Nephron (organoid): ENCODE results near the gene CFI.

Experiments
- H3K27ac Mint-ChIP-seq, 3 experiments: 2 replicates each; pipeline ENCODE4 v1.8.0; 2020; ENCODE audit warnings: mixed read lengths in 3 of 3, mild to moderate bottlenecking in 2 of 3, moderate library complexity in 1 of 3
- H3K27me3 Mint-ChIP-seq: 2 replicates; pipeline ENCODE4 v1.8.0; 2021; ENCODE audit warnings: low read depth, mild to moderate bottlenecking, moderate library complexity, mixed read lengths
- H3K36me3 Mint-ChIP-seq: 2 replicates; pipeline ENCODE4 v1.8.0; 2020; ENCODE audit warnings: low read depth, mixed read lengths
- H3K4me1 Mint-ChIP-seq: 2 replicates; pipeline ENCODE4 v1.8.0; 2020; ENCODE audit warnings: mixed read lengths
- H3K4me3 Mint-ChIP-seq, 3 experiments: 2 replicates each; pipeline ENCODE4 v1.8.0; 2020; ENCODE audit warnings: mild to moderate bottlenecking in 3 of 3, mixed read lengths in 3 of 3, moderate library complexity in 2 of 3
- H3K9me3 Mint-ChIP-seq: 2 replicates; pipeline ENCODE4 v1.8.0; 2020; ENCODE audit warnings: mixed read lengths
- TF ChIP-seq, protein P1 (sequence below), 3 experiments: fragments of 200-600 bp; sonication (generic); IDR thresholded peaks; one replicate each; pipeline ENCODE4 v1.5.0; 2021; ENCODE audit warnings: antibody characterized with exemption in 3 of 3; ENCODE audit not compliant: unreplicated experiment in 3 of 3

Gene CFI

GRCh38 chr4:109818268-109818667 is 16.5 kb upstream of the CFI start:
- peaks cover 47% of the 10 kb centered on the region for H3K36me3 Mint-ChIP-seq
- no peak overlapping the region for H3K27ac Mint-ChIP-seq
- no peaks in the 10 kb centered on the region for H3K9me3 Mint-ChIP-seq
- H3K4me1 Mint-ChIP-seq, result peaks cover 23% of the 10 kb centered on the region
- no peaks in the 10 kb centered on the region for H3K27me3 Mint-ChIP-seq
- TF ChIP-seq, protein P1, sequence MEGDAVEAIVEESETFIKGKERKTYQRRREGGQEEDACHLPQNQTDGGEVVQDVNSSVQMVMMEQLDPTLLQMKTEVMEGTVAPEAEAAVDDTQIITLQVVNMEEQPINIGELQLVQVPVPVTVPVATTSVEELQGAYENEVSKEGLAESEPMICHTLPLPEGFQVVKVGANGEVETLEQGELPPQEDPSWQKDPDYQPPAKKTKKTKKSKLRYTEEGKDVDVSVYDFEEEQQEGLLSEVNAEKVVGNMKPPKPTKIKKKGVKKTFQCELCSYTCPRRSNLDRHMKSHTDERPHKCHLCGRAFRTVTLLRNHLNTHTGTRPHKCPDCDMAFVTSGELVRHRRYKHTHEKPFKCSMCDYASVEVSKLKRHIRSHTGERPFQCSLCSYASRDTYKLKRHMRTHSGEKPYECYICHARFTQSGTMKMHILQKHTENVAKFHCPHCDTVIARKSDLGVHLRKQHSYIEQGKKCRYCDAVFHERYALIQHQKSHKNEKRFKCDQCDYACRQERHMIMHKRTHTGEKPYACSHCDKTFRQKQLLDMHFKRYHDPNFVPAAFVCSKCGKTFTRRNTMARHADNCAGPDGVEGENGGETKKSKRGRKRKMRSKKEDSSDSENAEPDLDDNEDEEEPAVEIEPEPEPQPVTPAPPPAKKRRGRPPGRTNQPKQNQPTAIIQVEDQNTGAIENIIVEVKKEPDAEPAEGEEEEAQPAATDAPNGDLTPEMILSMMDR (IDR thresholded peaks at IDR 0.05; ENCODE audit: unreplicated experiment in 3 of 3), result no peak
- H3K4me3 Mint-ChIP-seq, result peak overlapping the region in 1 of 3 experiments; percentile 56

DNA sequence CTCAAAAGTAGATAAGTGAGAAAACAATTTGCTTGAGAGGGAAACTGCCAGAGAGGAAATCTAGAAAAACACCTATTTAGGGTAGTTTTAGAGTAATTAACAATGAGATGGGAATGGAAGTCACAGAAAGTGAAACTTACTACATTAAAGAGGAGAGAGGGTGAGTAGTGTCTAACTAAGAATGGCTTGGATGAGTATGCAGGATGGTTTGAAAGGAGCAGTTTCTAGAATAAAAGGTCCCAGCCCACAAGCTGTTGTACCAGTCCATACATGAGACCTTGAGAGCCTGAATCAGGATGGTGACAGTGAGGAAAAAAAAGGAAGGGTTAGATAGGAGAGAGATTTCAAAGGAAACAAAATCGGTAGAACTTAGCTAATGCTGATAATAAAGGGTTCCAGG is 15.1 kb upstream of the CFI start:
- H3K27ac Mint-ChIP-seq, result peak overlapping the region in 1 of 3 experiments; percentile 5
- H3K4me3 Mint-ChIP-seq, result peak overlapping the region; percentile 95 to 99 (median 97)
- no peaks in the 10 kb centered on the region for H3K9me3 Mint-ChIP-seq
- H3K4me1 Mint-ChIP-seq, result peaks cover 23% of the 10 kb centered on the region
- peaks cover 38% of the 10 kb centered on the region for H3K36me3 Mint-ChIP-seq
- TF ChIP-seq, protein P1 (IDR thresholded peaks at IDR 0.05; ENCODE audit: unreplicated experiment in 3 of 3), result no peak
- H3K27me3 Mint-ChIP-seq, result no peaks in the 10 kb centered on the region

DNA sequence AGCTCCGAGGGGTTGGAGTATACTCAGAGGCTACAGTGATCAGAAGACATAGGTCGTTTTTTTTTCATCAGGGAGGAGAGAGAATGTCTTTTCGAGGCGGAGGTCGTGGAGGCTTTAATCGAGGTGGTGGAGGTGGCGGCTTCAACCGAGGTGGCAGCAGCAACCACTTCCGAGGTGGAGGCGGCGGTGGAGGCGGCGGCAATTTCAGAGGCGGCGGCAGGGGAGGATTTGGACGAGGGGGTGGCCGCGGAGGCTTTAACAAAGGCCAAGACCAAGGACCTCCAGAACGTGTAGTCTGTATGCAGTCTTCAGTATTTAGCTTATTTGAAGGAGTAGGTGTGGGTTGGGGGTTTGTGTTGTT is 14.3 kb upstream of the CFI start:
- peaks cover 23% of the 10 kb centered on the region for H3K4me1 Mint-ChIP-seq
- no peaks in the 10 kb centered on the region for H3K27me3 Mint-ChIP-seq
- H3K9me3 Mint-ChIP-seq, result no peaks in the 10 kb centered on the region
- peaks cover 30% of the 10 kb centered on the region for H3K36me3 Mint-ChIP-seq
- H3K27ac Mint-ChIP-seq, result peak overlapping the region; percentile 92 to 97 (median 95)
- TF ChIP-seq, protein P1 (IDR thresholded peaks at IDR 0.05; ENCODE audit: unreplicated experiment in 3 of 3), result no peak
- H3K4me3 Mint-ChIP-seq, result peak overlapping the region; percentile 95 to 99 (median 97)

GRCh38 chr4:109815151-109816081 is 13.6 kb upstream of the CFI start, which contains the start of gene GAR1:
TSS of gene GAR1 (plus strand) at chr4:109815762. CDS start at chr4:109816165, 403 bp downstream.
- H3K9me3 Mint-ChIP-seq, result no peaks in the 10 kb centered on the region
- peaks cover 23% of the 10 kb centered on the region for H3K4me1 Mint-ChIP-seq
- peak within 1 kb of the TSS; percentile 92 to 97 (median 95) for H3K27ac Mint-ChIP-seq
- H3K27me3 Mint-ChIP-seq, result no peaks in the 10 kb centered on the region
- TF ChIP-seq, protein P1 (IDR thresholded peaks at IDR 0.05; ENCODE audit: unreplicated experiment in 3 of 3), result no peak
- peaks cover 25% of the 10 kb centered on the region for H3K36me3 Mint-ChIP-seq
- H3K4me3 Mint-ChIP-seq, result peak within 1 kb of the TSS; percentile 95 to 99 (median 97)

DNA sequence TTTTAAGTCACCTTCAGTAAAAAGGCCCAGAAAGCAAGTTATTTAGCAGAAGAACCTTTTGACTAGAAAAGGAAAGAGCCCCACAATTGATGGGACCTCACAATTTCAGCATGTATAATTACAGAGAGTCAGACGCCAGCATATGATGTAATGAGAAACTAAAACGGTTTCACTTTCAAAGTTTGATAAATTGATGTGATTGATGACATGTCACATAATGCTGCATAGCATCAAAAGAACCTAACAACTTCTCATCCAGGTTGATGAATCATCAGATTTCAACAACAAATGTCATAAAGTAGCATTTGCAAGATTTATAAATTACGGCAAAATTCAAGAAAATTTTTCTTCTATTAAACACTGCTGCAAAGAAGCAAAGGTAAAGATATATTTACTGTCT is 9.9 kb upstream of the CFI start:
- H3K27me3 Mint-ChIP-seq, result no peaks in the 10 kb centered on the region
- H3K9me3 Mint-ChIP-seq, result no peaks in the 10 kb centered on the region
- no peak overlapping the region for H3K4me3 Mint-ChIP-seq
- H3K4me1 Mint-ChIP-seq, result peaks cover 16% of the 10 kb centered on the region
- no peaks in the 10 kb centered on the region for H3K36me3 Mint-ChIP-seq
- TF ChIP-seq, protein P1 (IDR thresholded peaks at IDR 0.05; ENCODE audit: unreplicated experiment in 3 of 3), result no peak
- H3K27ac Mint-ChIP-seq, result no peak overlapping the region
